ENCODE measurements around the gene TRAF5.

DNA sequence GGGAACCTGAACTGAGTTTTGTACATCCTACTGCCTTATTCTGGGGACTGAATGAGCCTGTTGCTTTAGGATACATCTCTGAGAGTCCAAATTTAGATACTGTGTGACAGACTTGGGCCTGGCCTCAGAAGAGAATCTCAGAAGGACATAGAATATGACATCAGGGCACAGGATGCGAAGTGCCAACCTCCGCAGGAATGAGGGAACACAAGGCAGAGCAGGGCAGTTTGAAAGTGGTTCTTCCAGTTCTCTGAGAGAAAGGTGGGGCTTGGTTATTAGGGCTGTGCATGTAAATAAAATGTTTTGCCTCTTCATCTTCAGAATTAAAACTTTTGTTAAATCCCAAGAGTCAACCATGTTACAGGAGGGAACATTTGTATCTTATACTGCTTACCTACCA is 23.1 kb downstream of the TRAF5 start:
- TF ChIP-seq, protein P1, sequence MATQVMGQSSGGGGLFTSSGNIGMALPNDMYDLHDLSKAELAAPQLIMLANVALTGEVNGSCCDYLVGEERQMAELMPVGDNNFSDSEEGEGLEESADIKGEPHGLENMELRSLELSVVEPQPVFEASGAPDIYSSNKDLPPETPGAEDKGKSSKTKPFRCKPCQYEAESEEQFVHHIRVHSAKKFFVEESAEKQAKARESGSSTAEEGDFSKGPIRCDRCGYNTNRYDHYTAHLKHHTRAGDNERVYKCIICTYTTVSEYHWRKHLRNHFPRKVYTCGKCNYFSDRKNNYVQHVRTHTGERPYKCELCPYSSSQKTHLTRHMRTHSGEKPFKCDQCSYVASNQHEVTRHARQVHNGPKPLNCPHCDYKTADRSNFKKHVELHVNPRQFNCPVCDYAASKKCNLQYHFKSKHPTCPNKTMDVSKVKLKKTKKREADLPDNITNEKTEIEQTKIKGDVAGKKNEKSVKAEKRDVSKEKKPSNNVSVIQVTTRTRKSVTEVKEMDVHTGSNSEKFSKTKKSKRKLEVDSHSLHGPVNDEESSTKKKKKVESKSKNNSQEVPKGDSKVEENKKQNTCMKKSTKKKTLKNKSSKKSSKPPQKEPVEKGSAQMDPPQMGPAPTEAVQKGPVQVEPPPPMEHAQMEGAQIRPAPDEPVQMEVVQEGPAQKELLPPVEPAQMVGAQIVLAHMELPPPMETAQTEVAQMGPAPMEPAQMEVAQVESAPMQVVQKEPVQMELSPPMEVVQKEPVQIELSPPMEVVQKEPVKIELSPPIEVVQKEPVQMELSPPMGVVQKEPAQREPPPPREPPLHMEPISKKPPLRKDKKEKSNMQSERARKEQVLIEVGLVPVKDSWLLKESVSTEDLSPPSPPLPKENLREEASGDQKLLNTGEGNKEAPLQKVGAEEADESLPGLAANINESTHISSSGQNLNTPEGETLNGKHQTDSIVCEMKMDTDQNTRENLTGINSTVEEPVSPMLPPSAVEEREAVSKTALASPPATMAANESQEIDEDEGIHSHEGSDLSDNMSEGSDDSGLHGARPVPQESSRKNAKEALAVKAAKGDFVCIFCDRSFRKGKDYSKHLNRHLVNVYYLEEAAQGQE (IDR thresholded peaks at IDR 0.05; ENCODE audit: insufficient read depth in 1 of 2, low read depth in 2 of 2, low read length in 2 of 2) = no peak
- TF ChIP-seq TAF1 (IDR thresholded peaks at IDR 0.05; ENCODE audit: borderline replicate concordance, insufficient read depth, low read length) = no peak
